AG04450 (cell line): ENCODE measurements around the gene HCN1. TPM values are rescaled to one million over a fixed set of nuclear protein-coding genes. Genes with fewer than 3 reads are reported as not detected.
"Not testable (repeated sequence)": the region's sequence is repeated elsewhere in the genome, so short reads cannot be mapped to it uniquely, and the experiment has no call there.

Experiments
- CTCF ChIA-PET: fragments of 300-600, 350-600 bp; formaldehyde crosslinking; extraction: SDS; loops from one replicate; lab custom pipeline; 2022; ENCODE audit warnings: antibody characterized with exemption, inconsistent platforms; lab: Charles Lee
- POLR2A ChIA-PET: fragments of 350-600 bp; formaldehyde crosslinking; extraction: SDS; loops from one replicate; lab custom pipeline; 2021; ENCODE audit warnings: antibody characterized with exemption, inconsistent platforms; lab: Yijun Ruan, JAX
- DNase-seq: peaks from one replicate; pipeline ENCODE4 v3.0.0-alpha.2; 2011; ENCODE audit warnings: low read depth, low spot score
- H3K27ac ChIP-seq: one replicate; pipeline ENCODE4 v1.5.1; 2012; ENCODE audit warnings: low read depth, low read length, control low read depth
- H3K27me3 ChIP-seq: one replicate; pipeline ENCODE4 v1.6.0; 2012; ENCODE audit warnings: low read length; ENCODE audit not compliant: control insufficient read depth, insufficient read depth
- H3K4me3 ChIP-seq: 2 replicates; pipeline ENCODE4 v1.5.1; 2011; ENCODE audit warnings: mild to moderate bottlenecking, low read depth, low read length, control low read depth
- H3K9me3 ChIP-seq: 2 replicates; pipeline ENCODE4 v1.5.1; 2012; ENCODE audit warnings: low read length; ENCODE audit not compliant: control insufficient read depth, insufficient read depth
- polyA plus RNA-seq: library from polyadenylated mRNA; depleted of rRNA; stranded (reverse); fragments of >200 nt; gene quantifications from 2 replicates; pipeline ENCODE4 v1.2.3, GENCODE V29; 2011
- TF ChIP-seq, protein P1 (sequence below): IDR thresholded peaks from 2 replicates; pipeline ENCODE4 v1.5.1; 2011; ENCODE audit warnings: low read depth, low read length, control low read depth, inconsistent platforms

The HCN1 gene
- polyA plus RNA-seq, 1 experiment: not detected

DNA sequence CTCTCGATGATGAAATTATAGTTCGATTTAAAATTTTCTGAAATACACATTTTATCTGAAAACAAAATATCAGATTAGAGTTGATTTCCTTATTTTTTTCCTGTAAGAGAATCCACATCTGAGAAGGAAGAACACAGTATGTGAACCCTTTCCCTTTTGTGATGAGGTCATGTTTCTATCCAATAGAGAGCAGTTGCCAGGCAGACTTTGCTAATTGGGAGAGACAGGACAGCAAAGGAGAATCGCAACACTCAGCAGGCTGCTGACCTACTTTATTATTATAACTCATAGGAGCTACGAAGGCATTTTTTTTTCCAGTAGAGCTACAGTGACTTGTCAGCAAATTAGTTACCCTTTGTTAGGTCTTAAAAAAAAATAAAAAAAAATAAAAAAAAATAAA is 242.1 kb downstream of the HCN1 start:
- H3K9me3 ChIP-seq: peaks cover 4% of the 10 kb centered on the region; the same call in 1 of the 2 replicates
- ChIA-PET CTCF (no interaction called here), POLR2A (no interaction called here)
- no peaks in the 10 kb centered on the region for H3K27me3 ChIP-seq
- TF ChIP-seq, protein P1, sequence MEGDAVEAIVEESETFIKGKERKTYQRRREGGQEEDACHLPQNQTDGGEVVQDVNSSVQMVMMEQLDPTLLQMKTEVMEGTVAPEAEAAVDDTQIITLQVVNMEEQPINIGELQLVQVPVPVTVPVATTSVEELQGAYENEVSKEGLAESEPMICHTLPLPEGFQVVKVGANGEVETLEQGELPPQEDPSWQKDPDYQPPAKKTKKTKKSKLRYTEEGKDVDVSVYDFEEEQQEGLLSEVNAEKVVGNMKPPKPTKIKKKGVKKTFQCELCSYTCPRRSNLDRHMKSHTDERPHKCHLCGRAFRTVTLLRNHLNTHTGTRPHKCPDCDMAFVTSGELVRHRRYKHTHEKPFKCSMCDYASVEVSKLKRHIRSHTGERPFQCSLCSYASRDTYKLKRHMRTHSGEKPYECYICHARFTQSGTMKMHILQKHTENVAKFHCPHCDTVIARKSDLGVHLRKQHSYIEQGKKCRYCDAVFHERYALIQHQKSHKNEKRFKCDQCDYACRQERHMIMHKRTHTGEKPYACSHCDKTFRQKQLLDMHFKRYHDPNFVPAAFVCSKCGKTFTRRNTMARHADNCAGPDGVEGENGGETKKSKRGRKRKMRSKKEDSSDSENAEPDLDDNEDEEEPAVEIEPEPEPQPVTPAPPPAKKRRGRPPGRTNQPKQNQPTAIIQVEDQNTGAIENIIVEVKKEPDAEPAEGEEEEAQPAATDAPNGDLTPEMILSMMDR: no peak
- H3K27ac ChIP-seq: no peak overlapping the region
- no peak for DNase-seq
- H3K4me3 ChIP-seq: no peak overlapping the region

DNA sequence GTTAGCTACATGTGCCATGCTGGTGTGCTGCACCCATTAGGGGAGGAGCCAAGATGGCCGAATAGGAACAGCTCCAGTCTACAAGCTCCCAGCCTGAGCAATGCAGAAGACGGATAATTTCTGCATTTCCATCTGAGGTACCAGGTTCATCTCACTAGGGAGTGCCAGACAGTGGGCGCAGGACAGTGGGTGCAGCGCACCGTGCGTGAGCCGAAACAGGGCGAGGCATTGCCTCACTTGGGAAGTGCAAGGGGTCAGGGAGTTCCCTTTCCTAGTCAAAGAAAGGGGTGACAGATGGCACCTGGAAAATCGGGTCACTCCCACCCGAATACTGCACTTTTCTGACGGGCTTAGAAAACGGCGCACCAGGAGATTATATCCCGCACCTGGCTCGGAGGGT is 251.3 kb downstream of the HCN1 start:
- H3K9me3 ChIP-seq, POLR2A ChIA-PET, H3K4me3 ChIP-seq, H3K27me3 ChIP-seq, CTCF ChIA-PET, H3K27ac ChIP-seq, DNase-seq: not testable (repeated sequence)

DNA sequence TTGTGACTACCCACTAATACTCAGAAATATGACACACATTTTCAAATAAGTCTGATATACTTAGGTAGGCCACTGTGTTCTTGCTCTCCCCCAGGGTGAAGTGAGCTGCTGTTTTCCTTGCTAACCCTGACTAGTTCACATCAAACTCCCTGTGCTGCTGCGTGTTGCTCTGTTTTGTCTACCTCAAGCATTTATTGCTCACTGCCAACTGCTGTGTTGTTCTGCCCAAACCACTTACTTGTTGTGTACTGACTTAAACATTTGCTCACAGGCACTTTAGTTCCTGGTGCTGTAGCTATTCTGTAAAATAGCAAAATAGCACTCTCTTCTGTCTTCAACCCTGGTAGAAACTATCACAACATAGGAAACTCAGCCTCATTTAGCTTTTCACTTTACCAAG is 255.7 kb downstream of the HCN1 start:
- CTCF ChIA-PET: no interaction called here
- H3K9me3 ChIP-seq: peaks cover 7% of the 10 kb centered on the region; the same call in 1 of the 2 replicates
- no peak overlapping the region for H3K4me3 ChIP-seq
- H3K27ac ChIP-seq: no peak overlapping the region
- DNase-seq: no peak
- TF ChIP-seq, protein P1: no peak
- no peaks in the 10 kb centered on the region for H3K27me3 ChIP-seq
- POLR2A ChIA-PET: no interaction called here

DNA sequence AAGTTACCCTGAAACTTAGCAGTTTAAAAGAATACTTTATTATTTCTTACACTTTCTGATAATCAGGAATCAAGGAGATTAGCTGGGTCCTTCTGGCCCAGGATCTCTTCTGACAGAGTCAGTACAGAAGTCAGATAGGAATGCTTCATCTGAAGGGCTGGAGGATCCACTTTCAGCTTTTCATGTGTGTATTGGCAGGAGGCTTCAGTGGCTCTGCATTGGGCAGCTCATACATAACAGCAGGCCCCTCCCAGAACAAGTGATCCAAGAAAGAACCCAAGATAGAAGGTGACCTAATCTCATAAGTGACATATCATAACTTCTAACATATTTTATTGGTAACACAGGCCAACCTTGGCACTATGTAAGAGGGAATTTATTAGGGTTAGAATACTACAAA is 258.4 kb downstream of the HCN1 start:
- ChIA-PET CTCF (no interaction called here), POLR2A (no interaction called here)
- Histone ChIP-seq H3K9me3 (0 out of 2 replicates have a peak, but pooled peaks cover 2% of the 10 kb centered on the region), H3K27ac (no peak overlapping the region), H3K4me3 (no peak overlapping the region), H3K27me3 (no peaks in the 10 kb centered on the region)
- DNase-seq: no peak
- TF ChIP-seq, protein P1: no peak

DNA sequence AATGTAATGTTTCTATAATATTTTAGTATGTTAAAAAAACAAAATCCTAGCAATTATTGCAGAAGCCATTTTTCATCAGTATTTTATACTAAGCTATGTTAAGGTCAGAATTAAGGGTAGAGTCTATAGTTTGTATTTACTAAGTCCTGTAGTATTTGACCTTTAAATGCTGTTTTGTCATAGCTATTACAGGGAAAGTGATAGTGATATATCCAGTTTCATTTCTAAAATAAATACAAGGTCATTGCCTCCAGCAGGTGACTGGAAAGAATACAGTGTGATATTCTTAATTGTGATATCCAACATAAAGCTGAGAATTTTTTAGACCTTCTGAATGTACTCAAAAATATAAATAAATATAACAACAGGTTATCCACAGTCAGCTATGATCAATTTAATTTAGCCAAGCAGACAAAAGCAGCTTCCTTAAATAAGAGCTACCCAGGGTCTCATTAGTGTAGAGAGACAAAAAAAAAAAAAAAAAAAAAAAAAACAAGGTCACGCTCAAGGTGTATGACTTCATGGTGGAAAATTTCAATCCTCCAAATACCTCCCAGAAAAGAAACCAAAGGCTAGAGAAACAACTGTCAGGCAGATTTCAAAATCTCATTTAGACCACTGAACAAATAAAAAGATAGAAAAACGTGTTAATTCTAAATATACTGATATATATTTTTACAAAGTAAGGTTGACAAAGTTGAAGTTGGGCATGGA is 278.7 kb downstream of the HCN1 start:
- POLR2A ChIA-PET: no interaction called here
- no peak for DNase-seq
- CTCF ChIA-PET: no interaction called here
- Histone ChIP-seq H3K9me3 (no peaks in the 10 kb centered on the region; the same call in 1 of the 2 replicates), H3K27me3 (no peaks in the 10 kb centered on the region), H3K27ac (no peak overlapping the region), H3K4me3 (no peak overlapping the region)
- TF ChIP-seq, protein P1: no peak
